ENCODE results near the gene MMP25.

- TF ChIP-seq ZNF274 (IDR thresholded peaks at IDR 0.05; ENCODE audit: low read depth, low read length) (no peak), SUZ12 (IDR thresholded peaks at IDR 0.05; ENCODE audit: extremely low read depth, insufficient read depth, insufficient read length) (no peak)
Observed at GRCh38 chr16:3007059-3007956, 39.1 kb upstream of the MMP25 start.
